ENCODE data around the gene WASHC2A.
"Not testable (repeated sequence)": the region's sequence is repeated elsewhere in the genome, so short reads cannot be mapped to it uniquely, and the experiment has no call there.

- TF ChIP-seq POLR2A, POLR2AphosphoS5, EP300 (IDR thresholded peaks at IDR 0.05): not testable (repeated sequence)
- TF ChIP-seq, protein P1, sequence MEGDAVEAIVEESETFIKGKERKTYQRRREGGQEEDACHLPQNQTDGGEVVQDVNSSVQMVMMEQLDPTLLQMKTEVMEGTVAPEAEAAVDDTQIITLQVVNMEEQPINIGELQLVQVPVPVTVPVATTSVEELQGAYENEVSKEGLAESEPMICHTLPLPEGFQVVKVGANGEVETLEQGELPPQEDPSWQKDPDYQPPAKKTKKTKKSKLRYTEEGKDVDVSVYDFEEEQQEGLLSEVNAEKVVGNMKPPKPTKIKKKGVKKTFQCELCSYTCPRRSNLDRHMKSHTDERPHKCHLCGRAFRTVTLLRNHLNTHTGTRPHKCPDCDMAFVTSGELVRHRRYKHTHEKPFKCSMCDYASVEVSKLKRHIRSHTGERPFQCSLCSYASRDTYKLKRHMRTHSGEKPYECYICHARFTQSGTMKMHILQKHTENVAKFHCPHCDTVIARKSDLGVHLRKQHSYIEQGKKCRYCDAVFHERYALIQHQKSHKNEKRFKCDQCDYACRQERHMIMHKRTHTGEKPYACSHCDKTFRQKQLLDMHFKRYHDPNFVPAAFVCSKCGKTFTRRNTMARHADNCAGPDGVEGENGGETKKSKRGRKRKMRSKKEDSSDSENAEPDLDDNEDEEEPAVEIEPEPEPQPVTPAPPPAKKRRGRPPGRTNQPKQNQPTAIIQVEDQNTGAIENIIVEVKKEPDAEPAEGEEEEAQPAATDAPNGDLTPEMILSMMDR (IDR thresholded peaks at IDR 0.05) = not testable (repeated sequence)
These were observed 7.8 kb upstream of the WASHC2A start for GRCh38 chr10:50059946-50060345.
